Liver (tissue), 9 donors: ENCODE measurements around the gene SPECC1. TPM values are rescaled to one million over a fixed set of nuclear protein-coding genes. Genes with fewer than 3 reads are reported as not detected.

Experiments
- DNase-seq: peaks from one replicate; pipeline ENCODE4 v3.0.0-alpha.2; 2017; ENCODE audit warnings: low spot score
- H3K27ac ChIP-seq, 2 donors: one replicate each; pipeline ENCODE4 v1.7.0; 2013; ENCODE audit warnings: inconsistent platforms in 2 of 2, low read length in 2 of 2, control low read depth in 1 of 2, low read depth in 1 of 2, mild to moderate bottlenecking in 1 of 2
- H3K27me3 ChIP-seq, 4 donors: one replicate each; pipeline versions ENCODE4 v1.6.1 to v1.7.0; 2013; ENCODE audit warnings: low read length in 3 of 4, inconsistent platforms in 1 of 4, mild to moderate bottlenecking in 1 of 4, moderate library complexity in 1 of 4; ENCODE audit not compliant: control insufficient read depth in 4 of 4, insufficient read depth in 4 of 4
- H3K36me3 ChIP-seq, 4 donors: one replicate each; pipeline versions ENCODE4 v1.6.1 to v1.7.0; 2013; ENCODE audit warnings: low read length in 3 of 4, mild to moderate bottlenecking in 3 of 4, low read depth in 1 of 4, moderate library complexity in 1 of 4; ENCODE audit not compliant: control insufficient read depth in 4 of 4, insufficient read depth in 3 of 4
- H3K4me1 ChIP-seq, 4 donors: one replicate each; pipeline versions ENCODE4 v1.6.1 to v1.7.0; 2013; ENCODE audit warnings: low read length in 3 of 4, mild to moderate bottlenecking in 3 of 4, moderate library complexity in 1 of 4; ENCODE audit not compliant: control insufficient read depth in 4 of 4, insufficient read depth in 4 of 4
- H3K4me3 ChIP-seq, 3 donors: one replicate each; pipeline versions ENCODE4 v1.6.1 to v1.7.0; 2013; ENCODE audit warnings: low read length in 3 of 3, control low read depth in 1 of 3, low read depth in 1 of 3, mild to moderate bottlenecking in 1 of 3
- H3K9ac ChIP-seq, 2 donors: one replicate each; pipeline ENCODE4 v1.7.0; 2013; ENCODE audit warnings: low read length in 2 of 2, mild to moderate bottlenecking in 2 of 2, moderate library complexity in 2 of 2, control low read depth in 1 of 2, low read depth in 1 of 2
- H3K9me3 ChIP-seq, 4 donors: one replicate each; pipeline versions ENCODE4 v1.6.1 to v1.7.0; 2013; ENCODE audit warnings: low read length in 3 of 4; ENCODE audit not compliant: control insufficient read depth in 4 of 4
- ATF3 ChIP-seq: IDR thresholded peaks from 2 replicates; pipeline ENCODE4 v1.6.1; 2016; ENCODE audit warnings: antibody characterized with exemption
- EGR1 ChIP-seq, 2 donors: IDR thresholded peaks; 2 replicates each; pipeline ENCODE4 v1.6.1; 2016 to 2018; ENCODE audit warnings: antibody characterized with exemption in 2 of 2, low read depth in 2 of 2
- FOXA1 ChIP-seq: IDR thresholded peaks from 2 replicates; pipeline ENCODE4 v1.6.1; 2016; ENCODE audit warnings: antibody characterized with exemption
- FOXA2 ChIP-seq: IDR thresholded peaks from 2 replicates; pipeline ENCODE4 v1.6.1; 2016; ENCODE audit warnings: antibody characterized with exemption
- GABPA ChIP-seq, 2 donors: IDR thresholded peaks in 1 of 2; conservative IDR thresholded peaks in 1 of 2; 2 replicates each; pipeline ENCODE4 v1.6.1; 2016; ENCODE audit warnings: antibody characterized with exemption in 2 of 2, mild to moderate bottlenecking in 1 of 2, moderate library complexity in 1 of 2
- HNF4G ChIP-seq: IDR thresholded peaks from 2 replicates; pipeline ENCODE4 v1.6.1; 2016; ENCODE audit warnings: antibody characterized with exemption
- JUND ChIP-seq, 2 donors: IDR thresholded peaks; 2 replicates each; pipeline ENCODE4 v1.6.1; 2016; ENCODE audit warnings: antibody characterized with exemption in 2 of 2
- NR2F2 ChIP-seq: IDR thresholded peaks from 2 replicates; pipeline ENCODE4 v1.6.1; 2016; ENCODE audit warnings: antibody characterized with exemption
- RAD21 ChIP-seq, 2 donors: IDR thresholded peaks; 2 replicates each; pipeline ENCODE4 v1.6.1; 2016; ENCODE audit warnings: antibody characterized with exemption in 2 of 2, mild to moderate bottlenecking in 2 of 2
- REST ChIP-seq: IDR thresholded peaks from 2 replicates; pipeline ENCODE4 v1.6.1; 2016; ENCODE audit warnings: antibody characterized with exemption, mild to moderate bottlenecking
- RXRA ChIP-seq, 2 donors: IDR thresholded peaks; 2 replicates each; pipeline ENCODE4 v1.6.1; 2017 to 2018; ENCODE audit warnings: antibody characterized with exemption in 2 of 2, mild to moderate bottlenecking in 1 of 2
- SP1 ChIP-seq: IDR thresholded peaks from 2 replicates; pipeline ENCODE4 v1.6.1; 2018; ENCODE audit warnings: antibody characterized with exemption, mild to moderate bottlenecking
- TAF1 ChIP-seq: conservative IDR thresholded peaks from 2 replicates; pipeline ENCODE4 v1.6.1; 2016; ENCODE audit warnings: antibody characterized with exemption, mild to moderate bottlenecking
- YY1 ChIP-seq: IDR thresholded peaks from 2 replicates; pipeline ENCODE4 v1.6.1; 2016; ENCODE audit warnings: antibody characterized with exemption, mild to moderate bottlenecking
- WGBS: extraction: QIAGEN DNeasy Blood & Tissue Kit; methylation state at CpG from one replicate; pipeline ENCODE4 v1.1.7; 2013; 5-methylcytosine and 5-hydroxymethylcytosine counted together
- polyA plus RNA-seq, 2 donors: library from polyadenylated mRNA; stranded (reverse) in 1 of 2; unstranded in 1 of 2; fragments of 200-250 nt in 1 of 2; fragments of >200 nt in 1 of 2; fragmentation: Nextera tagmentation in 1 of 2; extraction: Ambion mirVana in 1 of 2; gene quantifications; one replicate each; pipeline versions ENCODE4 v1.2.1 to v1.2.3, GENCODE V29; 2013 to 2015
- total RNA-seq, 2 donors: library from RNA; depleted of rRNA; stranded (reverse); fragments of >200 nt; gene quantifications; one replicate each; pipeline ENCODE4 v1.2.3, GENCODE V29; 2014
- TF ChIP-seq, protein P1 (sequence below): fragments of 150-350 bp; IDR thresholded peaks from 2 replicates; pipeline ENCODE4 v1.5.1; 2017; ENCODE audit warnings: improper control_type of control experiment, low read depth, low read length; ENCODE audit not compliant: missing input control
- TF ChIP-seq, protein P2 (sequence below): IDR thresholded peaks from 2 replicates; pipeline ENCODE4 v1.6.1; 2016; ENCODE audit warnings: antibody characterized with exemption
- TF ChIP-seq, protein P3 (sequence below): IDR thresholded peaks from 2 replicates; pipeline ENCODE4 v1.6.1; 2016; ENCODE audit warnings: antibody characterized with exemption
- donor health status: healthy.
- donor health status: healthy.
- donor health status: healthy.
- donor health status: healthy.
- donor health status: healthy.

SPECC1 gene
- total and polyA plus RNA-seq, 4 donors: 0.36 to 70.3 (median 1.8) TPM

DNA sequence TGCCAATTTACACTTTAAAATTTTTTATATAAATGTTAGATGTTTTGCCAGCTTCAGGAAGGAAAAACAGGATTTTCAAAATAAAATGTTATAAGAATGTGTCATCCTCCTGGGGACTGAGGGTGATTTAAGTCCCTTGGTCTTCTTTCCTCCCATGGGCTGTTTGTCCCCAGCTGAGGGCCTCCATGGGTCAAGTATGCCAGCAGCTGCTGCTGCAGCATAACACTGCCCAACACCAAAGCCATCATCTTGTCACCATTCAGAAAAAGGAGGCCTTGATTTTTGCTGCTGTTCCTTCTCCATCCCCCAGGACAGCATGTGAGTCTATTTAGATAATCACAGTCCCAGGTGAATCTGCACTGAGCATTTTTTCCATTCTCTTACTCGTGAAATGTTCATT lies 269.6 kb downstream of the SPECC1 start:
- no peak for DNase-seq
- Histone ChIP-seq H3K27ac (no peak overlapping the region), H3K36me3 (no peaks in the 10 kb centered on the region), H3K4me1 (no peaks in the 10 kb centered on the region), H3K27me3 (no peaks in the 10 kb centered on the region), H3K9me3 (no peaks in the 10 kb centered on the region), H3K4me3 (no peak overlapping the region), H3K9ac (no peak overlapping the region)
- TF ChIP-seq, protein P1, sequence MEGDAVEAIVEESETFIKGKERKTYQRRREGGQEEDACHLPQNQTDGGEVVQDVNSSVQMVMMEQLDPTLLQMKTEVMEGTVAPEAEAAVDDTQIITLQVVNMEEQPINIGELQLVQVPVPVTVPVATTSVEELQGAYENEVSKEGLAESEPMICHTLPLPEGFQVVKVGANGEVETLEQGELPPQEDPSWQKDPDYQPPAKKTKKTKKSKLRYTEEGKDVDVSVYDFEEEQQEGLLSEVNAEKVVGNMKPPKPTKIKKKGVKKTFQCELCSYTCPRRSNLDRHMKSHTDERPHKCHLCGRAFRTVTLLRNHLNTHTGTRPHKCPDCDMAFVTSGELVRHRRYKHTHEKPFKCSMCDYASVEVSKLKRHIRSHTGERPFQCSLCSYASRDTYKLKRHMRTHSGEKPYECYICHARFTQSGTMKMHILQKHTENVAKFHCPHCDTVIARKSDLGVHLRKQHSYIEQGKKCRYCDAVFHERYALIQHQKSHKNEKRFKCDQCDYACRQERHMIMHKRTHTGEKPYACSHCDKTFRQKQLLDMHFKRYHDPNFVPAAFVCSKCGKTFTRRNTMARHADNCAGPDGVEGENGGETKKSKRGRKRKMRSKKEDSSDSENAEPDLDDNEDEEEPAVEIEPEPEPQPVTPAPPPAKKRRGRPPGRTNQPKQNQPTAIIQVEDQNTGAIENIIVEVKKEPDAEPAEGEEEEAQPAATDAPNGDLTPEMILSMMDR: no peak
- TF ChIP-seq, protein P2, sequence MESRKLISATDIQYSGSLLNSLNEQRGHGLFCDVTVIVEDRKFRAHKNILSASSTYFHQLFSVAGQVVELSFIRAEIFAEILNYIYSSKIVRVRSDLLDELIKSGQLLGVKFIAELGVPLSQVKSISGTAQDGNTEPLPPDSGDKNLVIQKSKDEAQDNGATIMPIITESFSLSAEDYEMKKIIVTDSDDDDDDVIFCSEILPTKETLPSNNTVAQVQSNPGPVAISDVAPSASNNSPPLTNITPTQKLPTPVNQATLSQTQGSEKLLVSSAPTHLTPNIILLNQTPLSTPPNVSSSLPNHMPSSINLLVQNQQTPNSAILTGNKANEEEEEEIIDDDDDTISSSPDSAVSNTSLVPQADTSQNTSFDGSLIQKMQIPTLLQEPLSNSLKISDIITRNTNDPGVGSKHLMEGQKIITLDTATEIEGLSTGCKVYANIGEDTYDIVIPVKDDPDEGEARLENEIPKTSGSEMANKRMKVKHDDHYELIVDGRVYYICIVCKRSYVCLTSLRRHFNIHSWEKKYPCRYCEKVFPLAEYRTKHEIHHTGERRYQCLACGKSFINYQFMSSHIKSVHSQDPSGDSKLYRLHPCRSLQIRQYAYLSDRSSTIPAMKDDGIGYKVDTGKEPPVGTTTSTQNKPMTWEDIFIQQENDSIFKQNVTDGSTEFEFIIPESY: no peak
- TF ChIP-seq HNF4G: no peak
- no peak for TF ChIP-seq ATF3
- no peak for TF ChIP-seq JUND (IDR thresholded peaks at IDR 0.05)
- no peak for TF ChIP-seq GABPA (IDR thresholded peaks at IDR 0.05 in 1 of 2, conservative IDR thresholded peaks at IDR 0.05 in 1 of 2)
- TF ChIP-seq FOXA1: no peak
- no peak for TF ChIP-seq RXRA (IDR thresholded peaks at IDR 0.05)
- TF ChIP-seq FOXA2: no peak
- TF ChIP-seq, protein P3, sequence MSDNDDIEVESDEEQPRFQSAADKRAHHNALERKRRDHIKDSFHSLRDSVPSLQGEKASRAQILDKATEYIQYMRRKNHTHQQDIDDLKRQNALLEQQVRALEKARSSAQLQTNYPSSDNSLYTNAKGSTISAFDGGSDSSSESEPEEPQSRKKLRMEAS: no peak
- 77% methylated on average over 1 of the region's 1 CpG for WGBS

DNA sequence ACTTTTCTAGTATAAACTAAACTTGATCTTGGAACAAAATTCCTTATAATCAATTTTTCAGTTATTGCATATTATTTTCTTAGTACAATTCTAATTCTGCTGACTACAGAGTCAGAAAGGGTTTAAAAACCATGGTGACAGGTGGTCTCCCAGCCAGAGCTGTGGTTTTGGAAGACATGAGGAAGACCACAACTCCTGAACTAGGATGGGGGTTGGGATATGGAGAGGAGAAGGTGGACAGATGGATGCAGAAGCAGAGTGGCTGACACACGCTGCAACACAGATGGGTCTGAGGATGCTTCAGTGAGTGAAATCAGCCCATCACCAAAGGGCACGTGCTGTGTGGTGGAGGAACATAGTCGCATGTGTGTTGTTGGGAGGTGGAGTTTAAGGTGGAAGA lies 270.5 kb downstream of the SPECC1 start:
- DNase-seq: no peak
- Histone ChIP-seq H3K27ac (no peak overlapping the region), H3K4me3 (no peak overlapping the region), H3K36me3 (no peaks in the 10 kb centered on the region), H3K4me1 (no peaks in the 10 kb centered on the region), H3K9me3 (no peaks in the 10 kb centered on the region), H3K27me3 (no peaks in the 10 kb centered on the region), H3K9ac (no peak overlapping the region)
- 89% methylated on average over 3 of the region's 3 CpGs for WGBS
- no peak for TF ChIP-seq GABPA (IDR thresholded peaks at IDR 0.05 in 1 of 2, conservative IDR thresholded peaks at IDR 0.05 in 1 of 2)
- no peak for TF ChIP-seq TAF1
- TF ChIP-seq RXRA (IDR thresholded peaks at IDR 0.05): no peak
- no peak for TF ChIP-seq ATF3
- no peak for TF ChIP-seq EGR1 (IDR thresholded peaks at IDR 0.05; ENCODE audit: low read depth in 2 of 2)
- TF ChIP-seq, protein P1: no peak
- no peak for TF ChIP-seq REST
- TF ChIP-seq, protein P3: no peak
- no peak for TF ChIP-seq HNF4G
- no peak for TF ChIP-seq YY1
- TF ChIP-seq FOXA1: no peak
- no peak for TF ChIP-seq FOXA2
- TF ChIP-seq, protein P2: no peak
- TF ChIP-seq JUND (IDR thresholded peaks at IDR 0.05): no peak
- TF ChIP-seq SP1: no peak
- no peak for TF ChIP-seq RAD21 (IDR thresholded peaks at IDR 0.05)
- no peak for TF ChIP-seq NR2F2
